ENCODE measurements around the gene HIF3A. TPM values are rescaled to one million over a fixed set of nuclear protein-coding genes. Genes with fewer than 3 reads are reported as not detected.

HIF3A gene
- total RNA-seq, 1 experiment from 2014 or later, result not detected

GRCh38 chr19:46349311-46349993 is 52.6 kb downstream of the HIF3A start:
- intact Hi-C loops (cut with micrococcal nuclease; ENCODE audit: unreplicated experiment) (loop anchor here (5.0 kb wide), 1 partner anchor 67 kb away; no protein-coding TSS in a partner anchor), in situ Hi-C loops (cut with HindIII; ENCODE audit: low pct_unique_long_range_greater_than_20kb, low sequenced_read_pairs) (no loop called here)
- DNase-seq (ENCODE audit: low read depth, low spot score) (no peak), ATAC-seq (no peak)
- H3K27me3 ChIP-seq (ENCODE audit: control insufficient read depth, insufficient read depth, low read length), result no peaks in the 10 kb centered on the region
- H3K4me1 ChIP-seq (ENCODE audit: control insufficient read depth, insufficient read depth, low read length), result peaks cover 3% of the 10 kb centered on the region; the same call in 1 of the 2 replicates
- TF ChIP-seq TCF7L2 (IDR thresholded peaks at IDR 0.05; ENCODE audit: low read depth, low read length) (no peak), REST (IDR thresholded peaks at IDR 0.05; ENCODE audit: insufficient read depth in 1 of 2, low read depth in 2 of 2, low read length in 1 of 2) (no peak)
- ChIA-PET POLR2A (no interaction called here), CTCF (no interaction called here)
- no peak overlapping the region for H3K4me3 ChIP-seq (ENCODE audit: low read depth in 2 of 2, low read length in 2 of 2)
- no peaks in the 10 kb centered on the region for H3K36me3 ChIP-seq (ENCODE audit: control insufficient read depth, insufficient read depth, low read length)
- no TSS peak for BruUV-seq (replicated peaks)
- H3K27ac ChIP-seq (ENCODE audit: low read length), result no peak overlapping the region
- H3K9me3 ChIP-seq (ENCODE audit: control insufficient read depth, insufficient read depth, low read depth, low read length), result no peaks in the 10 kb centered on the region

- intact Hi-C loops (cut with micrococcal nuclease; ENCODE audit: unreplicated experiment), result no loop called here
- H3K36me3 ChIP-seq (ENCODE audit: control insufficient read depth, insufficient read depth, low read length), result no peaks in the 10 kb centered on the region
- POLR2A ChIA-PET, result no interaction called here
- no peak overlapping the region for H3K27ac ChIP-seq (ENCODE audit: low read length)
- TF ChIP-seq TCF7L2 (IDR thresholded peaks at IDR 0.05; ENCODE audit: low read depth, low read length), result no peak
- CTCF ChIA-PET, result no interaction called here
- no peaks in the 10 kb centered on the region for H3K27me3 ChIP-seq (ENCODE audit: control insufficient read depth, insufficient read depth, low read length)
- no peak overlapping the region for H3K4me3 ChIP-seq (ENCODE audit: low read depth in 2 of 2, low read length in 2 of 2)
- DNase-seq (ENCODE audit: low read depth, low spot score) (no peak), ATAC-seq (no peak)
- in situ Hi-C loops (cut with HindIII; ENCODE audit: low pct_unique_long_range_greater_than_20kb, low sequenced_read_pairs), result no loop called here
- H3K9me3 ChIP-seq (ENCODE audit: control insufficient read depth, insufficient read depth, low read depth, low read length), result no peaks in the 10 kb centered on the region
- peaks cover 3% of the 10 kb centered on the region; the same call in 1 of the 2 replicates for H3K4me1 ChIP-seq (ENCODE audit: control insufficient read depth, insufficient read depth, low read length)
- no TSS peak for BruUV-seq (replicated peaks)
These were observed 53.4 kb downstream of the HIF3A start for GRCh38 chr19:46350029-46350757.

GRCh38 chr19:46350758-46351159 is 53.9 kb downstream of the HIF3A start:
- ChIA-PET CTCF (no interaction called here), POLR2A (no interaction called here)
- Histone ChIP-seq H3K9me3 (ENCODE audit: control insufficient read depth, insufficient read depth, low read depth, low read length) (no peaks in the 10 kb centered on the region), H3K4me1 (ENCODE audit: control insufficient read depth, insufficient read depth, low read length) (peaks cover 3% of the 10 kb centered on the region; the same call in 1 of the 2 replicates), H3K4me3 (ENCODE audit: low read depth in 2 of 2, low read length in 2 of 2) (no peak overlapping the region), H3K27ac (ENCODE audit: low read length) (no peak overlapping the region), H3K36me3 (ENCODE audit: control insufficient read depth, insufficient read depth, low read length) (no peaks in the 10 kb centered on the region), H3K27me3 (ENCODE audit: control insufficient read depth, insufficient read depth, low read length) (no peaks in the 10 kb centered on the region)
- in situ Hi-C loops (cut with HindIII; ENCODE audit: low pct_unique_long_range_greater_than_20kb, low sequenced_read_pairs) (no loop called here), intact Hi-C loops (cut with micrococcal nuclease; ENCODE audit: unreplicated experiment) (no loop called here)
- TF ChIP-seq REST (IDR thresholded peaks at IDR 0.05; ENCODE audit: insufficient read depth in 1 of 2, low read depth in 2 of 2, low read length in 1 of 2) (no peak), CTCF (IDR thresholded peaks at IDR 0.05) (no peak), POLR2AphosphoS5 (IDR thresholded peaks at IDR 0.05; ENCODE audit: low read depth, low read length) (no peak), SIN3A (IDR thresholded peaks at IDR 0.05; ENCODE audit: borderline replicate concordance, insufficient read depth, low read depth, low read length) (no peak), TCF7L2 (IDR thresholded peaks at IDR 0.05; ENCODE audit: low read depth, low read length) (no peak)
- DNase-seq (ENCODE audit: low read depth, low spot score) (no peak), ATAC-seq (no peak)
- no TSS peak for BruUV-seq (replicated peaks)
